ENCODE results near the gene CBARP. TPM values are rescaled to one million over a fixed set of nuclear protein-coding genes. Genes with fewer than 3 reads are reported as not detected.

The CBARP gene
- total and polyA plus RNA-seq, 2 of the 4 experiments (the other 2 are of a cell fraction), result 0.18 to 3.9 TPM

GRCh38 chr19:1262623-1263123, 24.9 kb upstream of the CBARP start:
- Histone ChIP-seq H4K20me1 (ENCODE audit: insufficient read depth, low read length) (peaks cover 36% of the 10 kb centered on the region), H3K23ac (ENCODE audit: low read depth, low read length) (peak overlapping the region; percentile 65), H3K18ac (ENCODE audit: low read depth, low read length) (no peak overlapping the region), H3K79me1 (ENCODE audit: low read depth in 1 of 2, low read length in 2 of 2) (peaks cover 5 to 60% of the 10 kb centered on the region in 2 experiments; a peak in 2 of 4 replicates), H2AFZ (replicated peaks; ENCODE audit: low read length, poor library complexity) (peak overlapping the region; percentile 73), H3K4me1 (ENCODE audit: control insufficient read depth, insufficient read depth, low read length) (peaks cover 45% of the 10 kb centered on the region), H2BK120ac (ENCODE audit: low read depth, low read length) (peak overlapping the region; percentile 93), H2AK5ac (ENCODE audit: low read depth, low read length) (peak overlapping the region; percentile 97), H3K4me2 (ENCODE audit: low read depth, low read length) (peak overlapping the region; percentile 15; the same call in 1 of the 2 replicates), H2AK9ac (replicated peaks; ENCODE audit: low read depth, low read length, poor library complexity) (peak overlapping the region; percentile 99), H3K4me3 (ENCODE audit: insufficient read depth, low read depth, low read length) (no peak overlapping the region), H3K36me3 (ENCODE audit: control insufficient read depth, insufficient read depth, low read length) (peaks cover 12% of the 10 kb centered on the region; the same call in 1 of the 2 replicates), H4K8ac (ENCODE audit: low read depth in 2 of 2, low read length in 2 of 2) (peak overlapping the region; percentile 27 to 91; a peak in 2 of 4 replicates), H4K5ac (ENCODE audit: low read depth, low read length) (peak overlapping the region; percentile 5), H3K27ac (ENCODE audit: insufficient read depth, low read length) (peak overlapping the region; percentile 93), H3K4ac (ENCODE audit: low read depth, low read length) (peak overlapping the region; percentile 97), H4K91ac (ENCODE audit: insufficient read depth, low read depth, low read length) (peak overlapping the region; percentile 96), H3K9ac (ENCODE audit: low read depth, low read length) (peak overlapping the region; percentile 9; the same call in 1 of the 2 replicates), H3K9me3 (ENCODE audit: control insufficient read depth, insufficient read depth, low read length) (no peaks in the 10 kb centered on the region), H3K14ac (replicated peaks; ENCODE audit: low read depth, low read length) (peak overlapping the region; percentile 82; the same call in 1 of the 2 replicates), H3K56ac (ENCODE audit: extremely low read depth, insufficient read depth, low read length) (no peak overlapping the region), H2BK20ac (ENCODE audit: low read depth, low read length) (peak overlapping the region; percentile 72), H3K27me3 (ENCODE audit: control insufficient read depth, insufficient read depth, low read length) (no peaks in the 10 kb centered on the region), H2BK15ac (ENCODE audit: low read depth, low read length) (0 out of 3 replicates have a peak overlapping the region, but pooled peaks have one; percentile 36), H2BK5ac (ENCODE audit: low read depth, low read length, poor library complexity, severe bottlenecking) (peak overlapping the region; percentile 92), H3K9me1 (ENCODE audit: insufficient read depth, low read length) (peaks cover 11% of the 10 kb centered on the region)
- dilution Hi-C loops (cut with HindIII; ENCODE audit: low sequenced_read_pairs, unreplicated experiment) (no loop called here), in situ Hi-C loops (cut with MboI; ENCODE audit: low sequenced_read_pairs) (no loop called here), intact Hi-C loops (cut with micrococcal nuclease) (no loop called here)
- ChIA-PET POLR2A (ENCODE audit: unreplicated experiment) (no interaction called here), CTCF (no interaction called here)
- no peak for TF ChIP-seq MXI1 (IDR thresholded peaks at IDR 0.05; ENCODE audit: borderline replicate concordance, low read depth, low read length)
- TF ChIP-seq CHD1 (IDR thresholded peaks at IDR 0.05; ENCODE audit: low read depth, low read length), result no peak
- TF ChIP-seq MAFK (IDR thresholded peaks at IDR 0.05; ENCODE audit: low read depth, low read length), result no peak
- TF ChIP-seq FOS (IDR thresholded peaks at IDR 0.05; ENCODE audit: low read depth, low read length), result no peak
- no peak for TF ChIP-seq USF2 (IDR thresholded peaks at IDR 0.05; ENCODE audit: low read depth, low read length)
- TF ChIP-seq CEBPB (IDR thresholded peaks at IDR 0.05; ENCODE audit: low read depth, low read length), result no peak
- no peak; the same call in 1 of the 2 replicates for TF ChIP-seq MAZ (IDR thresholded peaks at IDR 0.05; ENCODE audit: borderline replicate concordance, low read depth, low read length)
- TF ChIP-seq SMC3 (IDR thresholded peaks at IDR 0.05; ENCODE audit: low read depth, low read length), result no peak
- TF ChIP-seq, protein P1, sequence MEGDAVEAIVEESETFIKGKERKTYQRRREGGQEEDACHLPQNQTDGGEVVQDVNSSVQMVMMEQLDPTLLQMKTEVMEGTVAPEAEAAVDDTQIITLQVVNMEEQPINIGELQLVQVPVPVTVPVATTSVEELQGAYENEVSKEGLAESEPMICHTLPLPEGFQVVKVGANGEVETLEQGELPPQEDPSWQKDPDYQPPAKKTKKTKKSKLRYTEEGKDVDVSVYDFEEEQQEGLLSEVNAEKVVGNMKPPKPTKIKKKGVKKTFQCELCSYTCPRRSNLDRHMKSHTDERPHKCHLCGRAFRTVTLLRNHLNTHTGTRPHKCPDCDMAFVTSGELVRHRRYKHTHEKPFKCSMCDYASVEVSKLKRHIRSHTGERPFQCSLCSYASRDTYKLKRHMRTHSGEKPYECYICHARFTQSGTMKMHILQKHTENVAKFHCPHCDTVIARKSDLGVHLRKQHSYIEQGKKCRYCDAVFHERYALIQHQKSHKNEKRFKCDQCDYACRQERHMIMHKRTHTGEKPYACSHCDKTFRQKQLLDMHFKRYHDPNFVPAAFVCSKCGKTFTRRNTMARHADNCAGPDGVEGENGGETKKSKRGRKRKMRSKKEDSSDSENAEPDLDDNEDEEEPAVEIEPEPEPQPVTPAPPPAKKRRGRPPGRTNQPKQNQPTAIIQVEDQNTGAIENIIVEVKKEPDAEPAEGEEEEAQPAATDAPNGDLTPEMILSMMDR (conservative IDR thresholded peaks at IDR 0.05; ENCODE audit: low read depth, low read length), result no peak
- no peak for TF ChIP-seq POLR2A (IDR thresholded peaks at IDR 0.05; ENCODE audit: low read depth, low read length)
- TF ChIP-seq RFX5 (IDR thresholded peaks at IDR 0.05; ENCODE audit: low read depth, low read length), result no peak
- TF ChIP-seq ELK1 (IDR thresholded peaks at IDR 0.05; ENCODE audit: borderline replicate concordance, low read depth, low read length), result no peak
- TF ChIP-seq BHLHE40 (IDR thresholded peaks at IDR 0.05; ENCODE audit: low read depth, low read length), result no peak
- no peak for TF ChIP-seq RCOR1 (IDR thresholded peaks at IDR 0.05; ENCODE audit: insufficient replicate concordance, low read length)
- TF ChIP-seq RAD21 (IDR thresholded peaks at IDR 0.05; ENCODE audit: low read length), result no peak
- TF ChIP-seq NFE2L2 (IDR thresholded peaks at IDR 0.05; ENCODE audit: low read depth, low read length), result no peak
- ATAC-seq (ENCODE audit: low read depth) (no peak), DNase-seq (no peak)
- 46% methylated on average over 7 of the region's 21 CpGs; no CpG with 5 or more reads in 1 of the 2 experiments for WGBS, 2 experiments (ENCODE audit: extremely low coverage in 2 of 2, insufficient read length in 1 of 2)
- BruUV-seq (replicated peaks), result no TSS peak
